DLD1 (cell line): ENCODE data around the gene EBF4.

Experiments used
- in situ Hi-C: cut with HindIII; loops from 2 replicates; pipeline ENCODE4 v1.10.0; 2017; ENCODE audit warnings: low sequenced_read_pairs

EBF4 gene

DNA sequence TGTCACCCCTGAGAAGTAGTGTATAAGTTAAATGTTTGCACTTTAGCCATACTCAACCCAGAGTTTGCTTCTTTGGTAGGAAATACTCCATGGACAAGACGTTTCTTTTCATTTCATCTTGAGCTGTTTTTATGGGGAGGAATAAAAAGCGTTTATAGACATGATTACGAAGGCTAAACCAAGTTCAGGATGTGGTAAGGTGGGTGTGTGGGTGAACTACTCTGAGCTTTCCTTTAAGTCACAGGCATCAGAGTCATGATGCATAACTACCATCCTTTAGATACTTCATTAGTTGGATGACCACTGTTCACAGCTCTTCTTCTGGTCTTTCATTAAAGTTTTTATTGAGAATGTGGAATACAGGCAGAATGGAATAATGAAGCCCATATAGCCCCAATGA lies 48.9 kb downstream of the EBF4 start:
- in situ Hi-C loops = no loop called here

GRCh38 chr20:2741881-2742280 lies 49.3 kb downstream of the EBF4 start:
- in situ Hi-C loops = no loop called here

- in situ Hi-C loops = no loop called here
Measured at GRCh38 chr20:2742431-2742830, 49.9 kb downstream of the EBF4 start.

DNA sequence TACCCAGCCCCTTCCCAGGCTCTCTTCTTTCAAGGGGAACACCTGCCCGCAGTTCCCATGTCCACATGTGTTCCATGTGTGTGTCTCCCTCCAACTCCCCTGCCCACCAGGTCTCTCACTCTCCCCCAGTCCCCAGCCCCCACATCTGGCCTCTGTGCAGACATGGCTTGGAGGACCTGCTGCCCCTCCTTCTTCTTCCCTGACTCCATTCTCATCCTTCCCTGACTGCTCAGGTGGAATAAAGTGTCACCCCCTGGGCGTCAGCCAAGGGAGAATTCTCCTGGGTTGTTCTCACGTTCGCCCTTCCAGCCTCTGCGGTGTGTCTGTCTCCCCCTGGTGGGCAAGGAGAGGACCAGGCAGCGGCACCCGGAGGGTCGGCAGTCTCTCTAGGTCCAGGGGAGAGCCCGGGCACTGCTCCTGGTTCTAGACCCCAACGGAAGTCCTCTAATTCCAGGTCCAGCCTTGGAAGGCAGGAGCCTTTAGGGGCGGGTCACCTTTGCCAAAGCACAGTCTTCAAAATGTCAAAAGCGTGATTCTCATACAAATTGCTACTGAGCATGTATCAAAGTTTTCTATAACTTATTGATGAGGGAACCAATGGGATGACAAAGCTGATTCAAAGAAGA lies 50.5 kb downstream of the EBF4 start:
- in situ Hi-C loops = no loop called here

DNA sequence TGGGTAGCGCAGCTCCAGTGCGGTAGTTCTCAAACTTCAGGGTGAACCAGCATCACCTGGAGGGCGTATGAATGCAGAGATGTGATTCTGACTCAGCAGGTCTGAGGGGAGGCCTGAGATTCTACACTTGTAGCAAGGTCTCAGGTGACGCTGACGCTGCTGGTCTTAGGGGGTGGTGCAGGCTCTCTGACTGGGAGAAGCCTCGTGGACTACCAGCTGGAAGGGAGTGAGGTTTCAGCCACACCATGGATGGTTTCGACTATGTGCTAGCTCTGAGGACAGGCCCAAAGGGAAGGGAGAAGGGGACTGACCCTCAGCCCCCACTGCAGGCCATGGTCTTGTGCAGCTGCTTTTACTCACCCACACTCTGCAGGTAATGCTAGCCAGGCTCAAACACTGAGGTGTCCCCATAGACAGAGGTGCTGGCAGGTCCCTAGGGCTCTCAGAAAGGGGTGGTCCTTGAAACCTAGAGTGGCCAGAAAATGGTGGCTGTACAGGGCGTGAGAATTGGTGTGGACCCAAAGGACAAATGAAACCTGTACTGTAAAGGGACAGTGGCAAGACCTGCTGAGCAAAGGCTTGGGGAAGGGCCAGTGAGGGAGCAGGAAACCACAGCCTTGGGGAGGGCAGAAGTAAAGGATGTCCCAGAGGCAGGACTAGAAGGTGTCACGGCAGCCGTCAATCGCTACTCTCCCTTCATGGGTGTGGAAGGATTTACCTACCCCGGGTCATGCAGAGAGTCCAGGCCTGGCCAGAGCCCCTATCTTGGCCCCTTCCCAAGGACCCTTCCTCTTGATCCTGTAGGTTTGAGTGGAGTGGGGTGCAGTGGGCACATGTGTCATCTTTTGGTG lies 52.7 kb downstream of the EBF4 start:
- in situ Hi-C loops = no loop called here

GRCh38 chr20:2745936-2746635 lies 53.5 kb downstream of the EBF4 start:
- in situ Hi-C loops = no loop called here

DNA sequence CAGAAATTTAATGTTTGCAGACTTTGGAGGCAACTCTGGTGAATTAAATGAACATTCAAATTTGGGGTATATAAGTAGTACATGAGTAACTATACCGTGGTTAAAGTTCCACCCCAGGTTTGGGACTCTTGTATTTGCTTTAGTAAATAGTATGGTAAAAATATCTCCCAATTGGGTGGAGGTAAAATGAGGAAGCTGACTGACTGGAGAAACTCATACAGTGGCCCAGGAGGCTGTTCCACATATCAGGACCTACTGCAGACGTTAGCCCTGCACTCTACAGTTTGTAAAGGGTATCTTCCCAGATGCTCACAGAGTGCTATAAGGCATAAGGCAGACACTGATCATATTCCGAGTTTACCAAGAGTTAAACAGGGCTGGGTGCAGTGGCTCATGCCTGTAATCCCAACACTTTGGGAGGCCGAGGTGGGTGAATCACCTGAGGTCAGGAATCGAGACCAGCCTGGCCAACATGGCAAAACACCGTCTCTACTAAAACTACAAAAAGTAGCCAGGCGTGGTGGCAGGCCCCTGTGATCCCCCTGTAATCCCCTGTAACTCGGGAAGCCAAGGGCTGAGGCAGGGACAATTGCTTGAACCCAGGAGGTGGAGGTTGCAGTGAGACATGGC lies 54.2 kb downstream of the EBF4 start:
- in situ Hi-C loops = no loop called here

DNA sequence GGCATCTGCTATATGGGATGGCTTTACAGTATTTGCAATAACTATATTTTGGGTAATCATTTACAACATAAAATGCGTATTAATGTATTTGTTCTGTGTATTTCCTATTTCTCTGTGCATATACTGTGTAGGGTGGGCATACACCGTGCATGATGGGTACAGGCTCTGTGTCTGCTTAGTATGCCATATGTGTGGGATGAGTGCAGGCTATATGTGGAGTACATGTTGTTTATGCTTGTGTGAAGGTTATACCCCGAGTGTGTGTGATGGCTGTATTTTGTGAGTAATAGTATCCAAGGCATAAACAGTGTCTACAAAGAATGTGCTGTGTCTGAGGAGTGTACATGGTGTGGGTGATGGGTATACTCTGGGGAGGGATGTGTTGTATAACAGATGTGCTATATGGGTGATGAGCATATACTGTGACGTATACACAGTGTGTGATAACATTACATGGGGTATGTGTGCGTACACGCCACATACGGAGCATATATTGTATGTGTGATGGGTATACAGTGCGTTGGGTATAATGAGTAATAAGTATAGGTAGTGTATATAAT lies 55.2 kb downstream of the EBF4 start:
- in situ Hi-C loops = no loop called here

- in situ Hi-C loops = no loop called here
Measured at GRCh38 chr20:2748551-2749342, 56.2 kb downstream of the EBF4 start.

DNA sequence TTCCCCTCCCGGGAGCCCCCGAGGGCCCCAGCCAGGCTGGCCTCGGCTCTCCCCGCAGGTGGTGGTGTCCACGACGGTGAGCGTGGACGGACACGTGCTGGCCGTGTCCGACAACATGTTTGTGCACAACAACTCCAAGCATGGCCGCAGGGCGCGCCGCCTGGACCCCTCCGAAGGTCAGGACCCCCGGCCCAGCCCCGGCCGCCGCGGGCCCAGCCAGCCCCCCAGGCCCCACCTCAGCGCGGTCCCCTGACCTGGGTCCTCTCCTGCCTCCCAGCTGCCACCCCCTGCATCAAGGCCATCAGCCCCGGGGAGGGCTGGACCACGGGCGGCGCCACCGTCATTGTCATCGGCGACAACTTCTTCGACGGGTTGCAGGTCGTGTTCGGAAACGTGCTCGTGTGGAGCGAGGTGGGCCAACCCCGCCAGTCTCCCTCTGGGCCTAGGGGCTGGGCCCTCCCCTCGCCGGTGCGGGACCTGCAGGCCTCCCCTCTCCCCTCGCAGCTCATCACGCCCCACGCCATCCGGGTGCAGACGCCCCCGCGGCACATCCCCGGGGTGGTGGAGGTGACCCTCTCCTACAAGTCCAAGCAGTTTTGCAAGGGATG lies 56.9 kb downstream of the EBF4 start:
- in situ Hi-C loops = no loop called here

- in situ Hi-C loops = no loop called here
Measured at GRCh38 chr20:2749951-2750490, 57.4 kb downstream of the EBF4 start.

GRCh38 chr20:2750491-2751251 lies 58.1 kb downstream of the EBF4 start:
- in situ Hi-C loops = no loop called here

DNA sequence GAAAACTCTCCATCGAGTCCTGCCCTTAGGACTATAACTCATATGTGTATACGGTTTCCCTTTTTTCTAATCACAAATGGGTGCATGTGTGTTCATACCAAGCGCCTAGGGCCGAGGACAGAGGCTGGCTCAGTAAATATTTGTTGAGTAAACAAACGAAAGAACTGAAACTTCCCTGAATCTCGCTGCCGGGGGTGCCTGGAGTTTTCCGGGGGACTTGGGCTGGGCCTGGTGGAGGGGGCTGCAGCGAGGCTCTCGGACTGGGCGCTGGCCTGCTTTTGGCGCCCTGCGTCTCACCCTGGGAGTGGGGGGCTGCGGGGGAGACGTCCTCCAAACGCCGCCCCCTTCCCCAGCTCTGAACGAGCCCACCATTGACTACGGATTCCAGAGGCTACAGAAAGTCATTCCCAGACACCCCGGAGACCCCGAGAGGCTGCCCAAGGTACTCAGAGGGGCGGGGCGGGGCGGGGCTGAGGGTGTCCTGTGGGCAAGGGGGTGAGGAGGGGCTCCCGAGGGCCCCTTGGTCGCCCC lies 58.8 kb downstream of the EBF4 start:
- in situ Hi-C loops = no loop called here

DNA sequence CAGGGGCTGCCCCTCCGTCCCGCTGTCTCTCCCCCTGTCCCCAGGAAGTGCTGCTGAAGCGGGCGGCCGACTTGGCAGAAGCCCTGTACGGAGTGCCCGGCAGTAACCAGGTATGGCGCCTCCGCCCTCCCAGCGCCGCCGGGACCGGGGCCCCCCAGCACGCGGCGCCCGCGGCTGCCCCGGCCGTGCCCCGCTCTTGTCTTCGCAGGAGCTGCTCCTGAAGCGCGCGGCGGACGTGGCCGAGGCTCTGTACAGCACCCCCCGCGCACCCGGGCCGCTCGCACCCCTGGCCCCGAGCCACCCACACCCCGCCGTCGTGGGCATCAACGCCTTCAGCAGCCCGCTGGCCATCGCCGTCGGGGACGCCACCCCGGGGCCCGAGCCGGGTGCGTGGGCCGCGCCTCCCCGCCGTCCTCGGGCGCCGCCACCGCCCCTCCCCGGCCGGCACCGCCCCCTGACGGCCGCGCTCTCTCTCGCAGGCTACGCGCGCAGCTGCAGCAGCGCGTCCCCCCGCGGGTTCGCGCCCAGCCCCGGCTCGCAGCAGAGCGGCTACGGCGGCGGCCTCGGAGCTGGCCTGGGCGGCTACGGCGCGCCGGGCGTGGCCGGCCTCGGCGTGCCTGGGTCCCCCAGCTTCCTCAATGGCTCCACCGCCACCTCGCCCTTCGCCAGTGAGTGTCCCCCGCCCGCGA lies 59.4 kb downstream of the EBF4 start:
- in situ Hi-C loops = no loop called here

GRCh38 chr20:2752567-2753460 lies 60.2 kb downstream of the EBF4 start:
- in situ Hi-C loops = no loop called here

GRCh38 chr20:2753461-2754040 lies 61.0 kb downstream of the EBF4 start:
- in situ Hi-C loops = no loop called here

GRCh38 chr20:2754424-2754823 lies 61.8 kb downstream of the EBF4 start:
- in situ Hi-C loops = no loop called here
